Adrenal gland (tissue), 5 donors: ENCODE data around the gene TBL3.

Experiments used
- POLR2A ChIP-seq, 2 donors: fragments of 450-650 bp; IDR thresholded peaks; one replicate each; pipeline ENCODE4 v1.6.1; 2017; ENCODE audit warnings: antibody characterized with exemption in 2 of 2, mild to moderate bottlenecking in 2 of 2, moderate library complexity in 1 of 2
- TF ChIP-seq, protein P1 (sequence below), 6 experiments: fragments of 450-650 bp in 4 of 6; fragments of 200-600 bp in 2 of 6; sonication (generic) in 1 of 6; IDR thresholded peaks; 1 replicate in 5 of 6; 2 replicates in 1 of 6; pipeline versions ENCODE4 v1.5.1 to v1.8.0; 2016 to 2021; ENCODE audit warnings: antibody characterized with exemption in 6 of 6, mild to moderate bottlenecking in 2 of 6, moderate library complexity in 1 of 6
- donor health status: DM: no; HTN: no; CAD: no.

DNA sequence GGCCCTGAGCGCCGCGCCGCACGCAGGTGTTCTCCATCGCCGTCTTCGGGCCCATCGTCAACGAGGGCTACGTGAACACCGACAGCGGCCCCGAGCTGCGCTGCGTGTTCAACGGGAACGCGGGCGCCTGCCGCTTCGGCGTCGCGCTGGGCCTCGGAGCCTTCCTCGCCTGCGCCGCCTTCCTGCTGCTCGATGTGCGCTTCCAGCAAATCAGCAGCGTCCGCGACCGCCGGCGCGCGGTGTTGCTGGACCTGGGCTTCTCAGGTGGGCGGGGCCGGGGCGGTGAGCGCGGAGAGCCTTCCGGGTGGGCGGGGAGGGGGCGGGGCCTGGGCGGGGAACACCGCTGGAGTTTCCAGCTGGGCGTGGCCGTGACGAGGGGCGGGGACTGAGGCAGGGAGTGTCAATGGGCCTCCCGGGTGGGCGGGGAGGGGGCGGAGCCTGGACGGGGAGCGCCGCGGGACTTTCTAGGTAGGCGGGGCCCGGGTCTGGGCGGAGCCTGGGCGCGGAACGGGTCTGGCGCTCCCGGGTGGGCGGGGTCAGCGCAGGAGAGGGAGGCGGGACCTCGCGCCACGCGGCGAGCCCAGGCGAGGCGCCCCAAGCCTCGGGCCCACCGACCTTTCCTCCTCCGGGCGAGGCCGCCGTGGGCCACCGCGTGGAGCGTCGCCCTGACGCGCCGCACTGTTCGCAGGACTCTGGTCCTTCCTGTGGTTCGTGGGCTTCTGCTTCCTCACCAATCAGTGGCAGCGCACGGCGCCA is 20.3 kb downstream of the TBL3 start:
- TF ChIP-seq, protein P1, sequence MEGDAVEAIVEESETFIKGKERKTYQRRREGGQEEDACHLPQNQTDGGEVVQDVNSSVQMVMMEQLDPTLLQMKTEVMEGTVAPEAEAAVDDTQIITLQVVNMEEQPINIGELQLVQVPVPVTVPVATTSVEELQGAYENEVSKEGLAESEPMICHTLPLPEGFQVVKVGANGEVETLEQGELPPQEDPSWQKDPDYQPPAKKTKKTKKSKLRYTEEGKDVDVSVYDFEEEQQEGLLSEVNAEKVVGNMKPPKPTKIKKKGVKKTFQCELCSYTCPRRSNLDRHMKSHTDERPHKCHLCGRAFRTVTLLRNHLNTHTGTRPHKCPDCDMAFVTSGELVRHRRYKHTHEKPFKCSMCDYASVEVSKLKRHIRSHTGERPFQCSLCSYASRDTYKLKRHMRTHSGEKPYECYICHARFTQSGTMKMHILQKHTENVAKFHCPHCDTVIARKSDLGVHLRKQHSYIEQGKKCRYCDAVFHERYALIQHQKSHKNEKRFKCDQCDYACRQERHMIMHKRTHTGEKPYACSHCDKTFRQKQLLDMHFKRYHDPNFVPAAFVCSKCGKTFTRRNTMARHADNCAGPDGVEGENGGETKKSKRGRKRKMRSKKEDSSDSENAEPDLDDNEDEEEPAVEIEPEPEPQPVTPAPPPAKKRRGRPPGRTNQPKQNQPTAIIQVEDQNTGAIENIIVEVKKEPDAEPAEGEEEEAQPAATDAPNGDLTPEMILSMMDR (IDR thresholded peaks at IDR 0.05): no peak
- TF ChIP-seq POLR2A (IDR thresholded peaks at IDR 0.05): no peak
